ENCODE measurements around the gene ZXDC.

ZXDC gene

GRCh38 chr3:126472277-126473006 is 3.2 kb downstream of the ZXDC start:
- peak; percentile 59 for DNase-seq

DNA sequence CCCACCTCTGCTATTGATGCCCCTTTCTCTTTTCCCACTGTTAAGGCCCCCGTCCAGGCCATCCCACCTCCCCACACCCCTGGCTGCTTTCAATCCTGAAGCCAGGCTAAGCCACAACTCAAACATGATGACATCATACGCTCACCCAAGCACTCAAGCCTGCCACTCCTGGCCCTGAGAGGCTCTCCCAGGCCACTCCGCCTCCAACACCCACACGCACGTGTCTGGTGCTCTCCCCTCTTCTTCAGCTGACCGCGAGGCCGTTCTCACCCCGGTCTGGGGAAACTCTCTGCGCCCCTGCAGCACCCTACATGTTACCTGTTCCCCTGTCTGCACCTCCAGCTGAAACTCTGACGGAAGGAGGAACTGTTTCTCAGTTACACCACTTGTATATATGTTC is 6.2 kb downstream of the ZXDC start:
- no peak for DNase-seq

DNA sequence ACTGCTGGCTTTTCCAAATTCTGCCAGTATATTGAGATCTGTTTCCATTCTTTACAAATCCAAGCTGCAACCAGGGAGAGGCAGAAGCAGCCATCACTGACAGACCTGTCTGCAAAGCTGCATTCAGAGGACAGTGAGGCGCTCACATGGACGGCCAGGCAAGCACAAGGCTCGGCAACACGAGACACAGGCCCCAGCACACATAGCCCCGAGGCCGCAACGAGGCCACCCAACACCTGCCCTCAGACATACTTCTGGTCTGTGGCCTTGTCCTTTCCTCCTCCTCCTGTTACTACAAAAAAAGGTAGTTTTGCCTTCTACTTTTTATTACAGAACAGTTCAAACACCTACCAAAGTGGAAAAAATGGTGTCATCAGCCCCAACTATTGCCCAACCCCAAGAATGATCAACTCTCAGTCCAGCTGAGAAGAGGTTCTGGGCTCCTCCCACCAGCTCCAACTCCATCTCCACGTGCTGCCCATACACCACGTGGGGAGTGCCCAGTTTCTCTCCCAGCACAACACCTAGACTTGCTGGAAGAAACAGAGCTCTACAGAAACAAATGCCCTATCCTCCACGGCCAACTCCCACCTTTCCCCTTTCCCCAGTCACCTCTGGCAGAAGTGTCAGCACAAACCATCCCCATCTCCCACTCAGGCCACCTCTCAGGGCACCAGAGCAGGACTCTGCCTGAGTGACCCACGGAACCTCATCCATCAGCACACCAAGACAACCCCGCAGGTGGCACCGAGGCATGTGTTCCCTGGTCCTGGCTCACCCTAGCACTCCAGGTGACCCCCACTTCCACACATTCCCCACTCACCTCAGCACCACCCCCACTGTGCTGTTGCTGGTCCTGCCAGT is 7.4 kb downstream of the ZXDC start:
- no peak for DNase-seq

- DNase-seq: no peak
These were observed 8.1 kb downstream of the ZXDC start for GRCh38 chr3:126467611-126467955.

GRCh38 chr3:126466886-126467610 is 8.6 kb downstream of the ZXDC start:
- DNase-seq: no peak

- no peak for DNase-seq
These were observed 9.7 kb downstream of the ZXDC start for GRCh38 chr3:126465928-126466544.

- DNase-seq: no peak
These were observed 10.7 kb downstream of the ZXDC start for GRCh38 chr3:126464997-126465396.

GRCh38 chr3:126464494-126464893 is 11.2 kb downstream of the ZXDC start:
- no peak for DNase-seq

DNA sequence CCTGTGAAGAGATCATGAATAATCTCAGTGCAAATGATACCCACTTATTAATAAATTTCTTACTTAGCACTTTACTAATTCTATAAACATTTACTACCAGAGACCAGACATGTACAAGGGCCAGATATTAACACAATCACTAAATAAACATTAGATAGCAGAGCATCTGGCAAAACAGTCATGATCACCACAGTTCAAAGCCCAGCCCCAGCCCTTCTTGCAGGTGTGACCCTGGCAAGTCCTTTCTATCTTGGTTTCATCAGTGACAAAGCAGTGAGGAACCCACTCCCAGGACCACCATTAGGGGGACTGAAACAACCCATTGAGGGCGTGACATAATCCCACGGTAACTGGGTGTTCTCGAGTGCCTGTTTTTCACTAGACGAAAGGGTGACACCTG is 11.6 kb downstream of the ZXDC start:
- DNase-seq: no peak

GRCh38 chr3:126463521-126463920 is 12.2 kb downstream of the ZXDC start:
- DNase-seq: no peak

- DNase-seq: no peak
These were observed 14.1 kb downstream of the ZXDC start for GRCh38 chr3:126461450-126462070.

- DNase-seq: no peak
These were observed 15.3 kb downstream of the ZXDC start for GRCh38 chr3:126460381-126460780.

- no peak for DNase-seq
These were observed 15.9 kb downstream of the ZXDC start for GRCh38 chr3:126459763-126460127.

DNA sequence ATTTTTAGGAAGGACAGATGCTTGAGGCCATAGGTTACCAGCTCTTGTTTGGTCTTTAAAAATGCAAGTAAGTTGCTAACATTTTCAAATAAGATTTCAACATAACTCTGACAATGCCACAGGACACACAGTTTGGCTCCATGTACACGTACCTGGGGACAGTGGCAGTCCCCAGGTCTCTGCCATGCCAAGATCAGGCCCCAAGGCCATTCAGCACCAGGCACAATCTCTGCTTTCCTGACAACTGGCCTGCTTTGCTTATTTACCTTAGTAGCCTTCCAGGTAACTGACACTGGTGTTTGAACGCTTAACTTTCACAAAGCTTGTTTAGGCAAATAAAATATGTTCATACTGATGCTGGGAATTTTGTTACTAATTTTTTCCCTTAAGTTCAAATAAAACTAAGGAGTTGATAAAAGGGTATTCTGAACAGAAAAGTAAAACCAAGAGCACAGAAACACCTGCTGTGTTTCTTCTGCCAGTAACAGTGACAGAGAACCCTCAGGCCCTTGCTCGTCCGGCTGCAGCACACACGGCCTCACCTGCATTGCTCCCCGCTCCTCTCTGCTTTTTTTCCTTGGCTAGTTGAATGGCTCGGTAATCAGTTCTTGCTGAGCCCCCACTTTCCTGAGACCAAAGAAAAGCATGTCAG is 16.5 kb downstream of the ZXDC start:
- no peak for DNase-seq

DNA sequence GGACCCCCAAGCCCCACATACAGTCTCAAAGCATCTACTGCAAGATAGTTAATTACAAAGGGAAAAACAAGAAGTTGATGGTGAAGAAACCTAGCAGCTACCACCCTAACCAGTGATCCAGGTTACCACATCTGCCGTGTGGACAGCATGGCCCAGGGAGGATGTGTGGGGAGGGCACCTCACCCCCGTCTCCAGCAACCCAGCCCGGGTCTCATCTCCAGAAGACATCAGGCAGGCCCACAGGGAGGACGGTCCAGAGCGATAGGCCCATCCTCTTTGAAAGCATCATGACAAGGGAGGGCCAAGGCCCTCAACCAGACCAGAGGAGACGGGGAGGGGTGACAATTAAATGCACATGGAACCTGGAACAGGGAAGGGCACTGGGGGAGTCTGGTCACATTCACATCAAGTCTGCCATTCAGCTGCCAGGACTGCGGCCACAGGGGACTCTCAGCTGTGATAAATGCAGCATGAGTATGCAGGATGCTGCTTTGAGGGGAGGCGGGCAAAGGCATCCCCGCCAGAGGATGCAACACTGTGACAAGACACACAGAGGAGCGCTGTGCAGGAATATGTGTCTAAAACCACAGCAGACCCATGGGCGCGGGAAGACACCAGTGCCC is 18.8 kb downstream of the ZXDC start:
- no peak for DNase-seq

GRCh38 chr3:126456211-126456610 is 19.5 kb downstream of the ZXDC start:
- DNase-seq: no peak

- no peak for DNase-seq
These were observed 21.1 kb downstream of the ZXDC start for GRCh38 chr3:126454437-126455198.

DNA sequence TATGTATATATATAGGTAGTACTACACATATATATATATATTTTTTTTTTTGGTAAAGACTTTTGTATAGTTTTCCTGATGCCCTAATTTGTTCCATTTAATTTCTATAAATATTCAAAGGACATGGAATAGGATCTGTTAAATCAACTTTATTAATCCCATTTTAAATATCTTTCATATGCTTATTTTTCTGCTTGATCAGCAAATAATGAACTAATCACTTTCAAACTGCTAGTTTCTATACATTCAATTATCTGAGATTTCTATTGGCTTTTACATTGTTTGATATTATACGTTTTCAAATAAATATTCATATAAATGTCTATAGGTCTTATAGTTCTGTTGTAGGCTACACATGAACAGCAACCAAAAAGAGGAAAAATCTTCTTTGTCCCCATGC is 21.7 kb downstream of the ZXDC start:
- DNase-seq: no peak

DNA sequence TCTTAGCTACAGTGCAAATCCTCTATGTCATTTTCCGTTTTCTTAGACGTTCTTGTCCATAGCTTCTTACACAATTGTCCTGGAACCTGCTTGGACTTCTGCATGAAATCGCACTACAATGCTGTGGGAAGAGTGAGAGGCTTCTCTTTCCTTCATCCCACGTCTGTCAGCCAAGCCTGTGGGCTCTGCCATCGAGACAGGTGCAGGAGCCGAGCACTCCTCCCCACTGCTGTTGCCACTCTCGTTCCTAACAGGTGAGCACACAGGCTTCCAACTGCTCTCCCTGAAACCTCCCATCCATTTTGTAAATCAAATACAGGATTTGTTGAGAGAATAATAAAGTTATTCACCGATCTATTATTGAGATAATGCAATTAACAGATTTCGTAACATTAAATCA is 23.5 kb downstream of the ZXDC start:
- no peak for DNase-seq

DNA sequence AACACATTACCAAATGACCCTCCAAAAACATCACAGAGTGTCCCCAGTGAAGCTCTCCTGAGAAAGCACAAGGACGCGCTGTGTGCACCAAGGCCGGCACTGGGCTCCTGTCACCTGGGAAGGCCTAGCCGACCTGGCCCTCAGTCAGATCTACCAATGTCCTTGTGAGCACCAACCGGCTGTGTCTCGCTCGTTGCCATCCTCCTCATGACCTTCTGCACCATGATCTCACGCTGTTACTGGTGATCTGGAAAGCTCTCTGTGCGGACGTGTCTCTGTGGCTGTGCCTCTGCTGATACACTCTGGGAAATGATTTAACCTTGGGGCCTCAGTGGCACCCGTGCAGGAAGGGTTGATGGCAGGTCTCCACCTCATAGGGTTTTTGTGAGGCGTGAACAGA is 24.2 kb downstream of the ZXDC start:
- DNase-seq: no peak

- DNase-seq: no peak
These were observed 24.9 kb downstream of the ZXDC start for GRCh38 chr3:126450744-126451143.

Data from 8988T (cell line).